ENCODE measurements around the gene CAPN11.
A peak's percentile ranks its signal among the peaks of the same experiment; 100 is the strongest.

The CAPN11 gene

DNA sequence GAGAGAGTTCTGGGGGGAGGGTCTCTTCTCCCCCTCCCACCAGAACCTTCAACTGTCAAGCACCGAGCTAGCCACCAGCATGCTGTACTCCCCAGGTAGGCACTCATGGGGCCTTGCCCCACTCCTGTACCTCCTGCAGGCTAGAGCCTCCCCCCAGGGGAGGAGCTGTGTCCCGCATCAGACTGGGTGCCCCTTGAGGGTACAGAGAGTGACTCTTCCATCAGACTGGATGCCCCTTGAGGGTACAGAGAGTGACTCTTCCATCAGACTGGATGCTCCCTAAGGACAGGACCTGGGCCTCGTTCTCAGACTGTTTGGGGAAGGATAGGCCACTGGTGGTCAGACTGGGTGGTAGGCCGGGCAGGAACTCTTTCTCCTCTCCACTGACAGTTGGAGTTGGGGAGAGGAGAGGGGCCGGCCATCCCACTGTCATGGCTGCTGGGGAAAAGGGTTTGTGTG lies at the start of gene CAPN11:
TSS of gene CAPN11 (plus strand) at position 51 of the 459 bp plus-strand sequence. CDS start at position 80, 29 bp downstream.
- no peak for DNase-seq

DNA sequence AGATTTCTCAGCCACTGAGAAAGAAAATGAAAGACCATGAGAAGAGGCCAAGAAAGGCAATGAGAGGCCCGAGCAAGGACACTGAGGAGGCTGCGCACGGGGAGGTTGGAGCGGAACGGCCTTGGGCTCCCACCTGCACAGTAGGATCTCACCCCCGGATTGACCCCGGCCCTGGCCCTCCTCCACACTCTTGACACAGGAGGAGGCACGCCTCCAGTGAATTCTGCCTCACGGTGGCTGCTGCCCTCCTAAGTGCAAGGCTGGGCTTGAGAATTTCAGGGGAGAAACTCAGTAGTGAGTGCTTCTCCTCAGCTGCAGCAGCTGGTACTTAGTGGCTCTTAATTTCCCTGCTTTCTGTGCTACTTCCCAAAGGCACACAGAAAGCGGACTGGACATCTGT lies 49.4 kb upstream of the CAPN11 start:
- no peak for DNase-seq

DNA sequence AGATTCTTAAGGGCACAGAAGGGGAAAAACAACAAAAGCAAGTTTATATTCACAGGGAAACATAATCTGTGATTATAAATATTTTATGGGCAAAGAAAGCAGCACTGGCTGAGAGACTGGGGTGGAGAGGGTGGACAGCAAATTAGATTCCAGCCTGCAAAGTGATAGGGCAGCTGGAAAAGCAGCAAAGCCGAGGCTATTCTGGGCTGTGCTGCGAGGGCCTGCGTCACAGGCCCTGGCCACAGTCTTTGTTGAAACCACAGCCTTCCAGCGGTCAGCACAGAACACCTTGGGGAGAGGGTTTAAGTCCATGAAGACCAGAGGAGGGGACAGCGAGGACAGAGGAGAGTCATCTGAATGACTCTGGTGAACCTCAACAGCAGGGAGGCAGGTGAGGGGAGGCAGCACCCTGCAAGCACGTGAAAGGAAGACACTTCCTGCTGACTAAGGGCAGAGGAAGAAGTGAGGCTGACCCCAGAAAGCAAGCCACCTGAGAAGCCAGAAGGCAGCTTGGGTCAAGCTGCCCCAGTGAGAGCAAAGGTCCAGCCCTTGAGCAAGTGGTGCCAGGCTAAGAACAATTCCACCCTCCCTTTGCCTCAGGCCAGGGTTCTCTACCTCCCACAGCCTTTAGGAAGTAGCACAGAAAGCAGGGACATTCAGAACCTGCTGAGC lies 48.5 kb upstream of the CAPN11 start:
- no peak for DNase-seq

DNA sequence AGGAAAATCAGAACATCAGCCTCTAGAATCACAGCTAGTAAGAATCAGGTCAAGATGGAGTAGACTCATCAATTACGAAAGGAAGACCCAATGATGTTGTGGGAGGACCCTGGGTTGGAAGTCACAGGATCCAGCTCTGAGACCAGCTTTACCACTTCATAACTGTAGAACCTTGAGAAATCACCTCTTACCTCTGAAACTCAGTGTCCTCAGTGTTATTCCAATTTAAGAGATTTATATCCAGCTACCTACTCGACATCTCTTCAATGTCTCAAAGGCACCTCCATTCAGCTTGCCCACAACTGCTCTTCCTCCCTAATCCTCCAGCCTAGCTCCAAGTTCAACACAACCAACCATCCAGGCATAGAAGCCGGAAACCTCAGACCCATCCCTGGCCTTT lies 47.7 kb upstream of the CAPN11 start:
- DNase-seq, result no peak

DNA sequence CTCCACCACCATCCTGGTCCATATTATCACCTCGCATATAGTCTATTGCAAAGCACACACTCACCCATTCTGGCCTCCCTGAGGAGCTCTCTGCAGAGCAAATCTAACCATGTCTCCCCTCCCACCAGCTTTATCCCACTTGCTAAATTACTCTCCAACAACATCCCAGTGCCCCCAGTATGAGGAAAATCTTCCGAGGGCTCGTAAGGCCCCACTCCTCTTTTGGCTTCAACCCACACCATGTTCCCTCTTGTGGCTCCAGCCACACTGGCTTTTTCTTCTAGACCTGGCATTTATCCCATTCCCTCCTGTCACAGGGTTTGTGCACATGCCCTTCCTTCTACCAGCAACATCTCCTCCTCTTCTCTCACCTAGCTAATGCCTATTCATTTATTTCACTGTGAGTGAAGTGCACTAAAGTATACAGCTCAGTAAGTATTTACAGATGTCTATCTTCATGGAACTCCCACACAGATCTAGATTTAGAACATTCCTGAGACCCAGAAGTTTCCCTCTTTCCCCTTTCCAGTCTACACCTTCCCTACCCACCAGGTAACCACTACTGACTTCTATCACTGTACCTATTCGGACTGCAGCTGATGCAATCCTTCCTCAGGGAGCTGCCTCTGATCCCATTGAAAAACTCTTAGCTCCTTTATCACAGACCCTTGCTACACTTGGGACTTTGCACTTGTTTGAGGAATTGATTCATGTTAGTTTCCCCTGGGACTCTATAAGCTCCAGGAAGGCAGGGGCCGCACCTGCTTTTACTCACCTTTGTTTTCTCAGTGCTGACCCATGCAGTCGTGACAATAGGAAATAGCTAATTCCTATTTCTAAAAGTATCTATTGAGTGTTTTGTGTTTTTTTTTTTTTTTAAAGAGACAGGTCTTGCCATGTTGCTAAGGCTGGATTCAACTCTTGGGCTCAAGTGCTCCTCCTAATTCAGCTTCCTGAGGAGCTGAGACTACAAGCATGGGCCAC lies 46.9 kb upstream of the CAPN11 start:
- DNase-seq, result no peak

DNA sequence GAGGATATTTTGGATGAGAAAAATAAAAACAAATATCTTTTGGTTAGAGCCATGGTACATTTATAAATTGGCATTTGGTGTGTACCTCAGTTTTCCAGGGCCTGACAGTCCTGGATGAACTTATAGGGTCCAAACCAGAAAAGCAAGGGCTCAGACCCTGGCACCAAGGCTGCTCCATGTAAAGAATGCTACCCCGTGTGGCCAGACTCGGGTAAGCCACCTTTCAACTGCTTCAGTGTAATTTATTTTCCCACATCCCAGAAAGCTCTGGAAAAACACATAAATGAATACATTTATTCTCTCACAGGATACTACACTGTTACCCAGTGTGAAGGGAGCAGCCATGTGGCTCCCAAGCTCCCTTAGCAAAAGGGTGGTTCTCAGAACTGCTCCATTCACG lies 45.2 kb upstream of the CAPN11 start:
- no peak for DNase-seq

DNA sequence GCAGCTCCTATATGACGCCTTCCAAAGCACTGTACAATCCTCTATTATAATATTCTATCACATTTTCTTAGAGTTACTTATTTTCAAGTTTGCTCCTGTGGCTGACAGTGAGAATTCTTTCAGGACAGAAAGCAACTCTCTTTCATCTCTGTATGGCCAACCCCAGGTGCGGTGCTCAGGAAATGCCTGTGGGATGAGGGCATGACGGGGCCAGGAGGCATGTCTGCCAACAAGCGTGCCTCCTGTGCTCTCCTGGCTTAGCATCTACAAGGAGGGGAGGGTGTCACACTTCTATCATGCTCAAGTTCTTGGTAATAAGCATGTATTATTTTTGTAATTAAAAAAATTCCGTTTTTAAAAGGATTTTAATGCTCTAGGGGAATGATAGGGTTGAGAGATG lies 42.8 kb upstream of the CAPN11 start:
- no peak for DNase-seq

DNA sequence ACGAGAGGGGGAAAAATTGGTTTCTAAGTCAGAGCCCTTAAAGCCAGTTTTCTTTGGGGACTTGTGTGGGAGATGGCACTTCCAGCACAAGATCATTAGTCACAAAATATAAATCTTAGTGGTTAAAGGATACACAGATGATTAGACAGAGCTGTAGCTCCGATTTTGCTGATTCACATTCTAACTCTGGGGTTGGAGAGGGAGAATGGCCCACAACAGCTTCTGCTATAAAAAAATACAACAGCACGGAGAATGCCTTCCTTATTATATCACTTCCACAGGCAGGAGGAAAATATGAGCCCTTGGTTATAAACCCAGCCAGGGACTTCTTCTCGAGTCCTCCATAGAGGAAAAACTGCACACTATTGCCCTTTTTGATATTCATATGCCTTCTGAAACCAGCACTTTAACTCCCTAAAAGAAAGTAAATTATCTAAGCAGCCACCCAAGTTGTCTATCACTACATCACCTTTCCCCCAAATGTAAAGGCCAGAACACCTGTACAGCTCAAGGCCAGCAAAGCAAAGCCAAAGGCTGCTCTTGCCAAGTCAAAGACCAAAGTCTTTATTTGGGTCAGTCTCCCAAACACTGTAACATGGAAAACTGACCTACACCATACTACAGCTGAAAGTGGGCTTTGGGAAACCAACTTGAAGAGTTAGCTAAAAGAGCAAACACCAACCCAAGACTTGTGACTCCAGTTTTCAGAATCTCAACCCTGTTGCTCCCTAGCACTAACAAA lies 41.8 kb upstream of the CAPN11 start:
- DNase-seq, result no peak

DNA sequence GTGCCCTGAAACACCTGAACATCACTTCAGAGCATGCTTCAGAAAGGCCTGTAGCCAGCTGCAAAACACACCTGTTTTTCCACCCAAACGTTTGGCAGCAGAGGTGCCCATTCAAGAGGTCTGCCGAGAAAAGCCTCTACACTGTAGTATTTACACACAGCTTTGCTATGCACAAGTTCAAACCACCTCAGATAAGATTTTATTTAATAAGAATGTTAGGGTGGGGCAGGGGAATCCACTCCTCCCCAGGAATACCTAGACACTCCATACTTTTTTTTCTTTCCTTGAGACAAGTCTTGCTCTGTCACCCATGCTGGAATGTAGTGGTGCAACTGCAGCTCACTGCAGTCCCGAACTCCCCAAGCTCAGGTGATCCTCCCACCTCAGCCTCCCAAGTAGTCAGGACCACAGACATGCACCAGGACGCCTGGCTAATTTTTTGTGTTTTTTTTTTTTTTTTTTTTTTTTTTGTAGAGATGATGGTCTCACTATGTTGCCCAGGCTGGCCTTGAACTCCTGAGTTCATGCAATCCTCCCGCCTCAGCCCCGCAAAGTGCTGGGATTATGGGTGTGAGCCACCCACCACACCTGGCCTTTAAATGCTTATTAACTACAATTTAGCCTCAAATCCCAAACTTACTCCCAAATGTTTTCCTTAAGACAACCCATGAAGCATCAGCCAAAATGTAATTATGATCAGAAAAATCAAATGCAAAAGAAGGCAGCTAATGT lies 41.1 kb upstream of the CAPN11 start:
- no peak for DNase-seq

DNA sequence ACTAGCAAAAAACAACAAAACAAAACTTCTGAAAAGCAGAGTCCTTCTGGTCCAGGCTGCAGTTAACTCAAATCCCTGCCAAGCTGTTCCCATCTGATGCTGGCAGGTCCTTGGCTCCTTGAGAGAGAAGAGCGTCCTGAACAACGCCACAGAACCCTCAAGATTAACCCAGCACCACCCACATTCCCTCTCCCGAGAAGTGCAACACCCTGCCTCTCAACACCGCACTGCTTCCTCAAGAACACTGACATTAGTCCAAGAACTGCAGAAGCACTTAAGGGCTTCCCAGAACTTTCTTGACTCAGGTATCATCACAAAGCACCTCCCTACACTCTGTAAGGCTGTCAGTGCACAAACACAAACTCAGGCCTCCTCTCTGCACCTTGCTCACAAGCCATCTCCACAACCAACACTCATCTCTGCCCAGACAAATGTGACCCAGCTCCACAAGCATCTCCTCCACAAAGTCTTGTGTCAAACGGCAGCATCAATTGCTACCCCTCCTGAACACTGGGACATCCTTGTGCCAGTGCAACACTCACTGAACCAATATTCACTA lies 38.8 kb upstream of the CAPN11 start:
- DNase-seq, result no peak

DNA sequence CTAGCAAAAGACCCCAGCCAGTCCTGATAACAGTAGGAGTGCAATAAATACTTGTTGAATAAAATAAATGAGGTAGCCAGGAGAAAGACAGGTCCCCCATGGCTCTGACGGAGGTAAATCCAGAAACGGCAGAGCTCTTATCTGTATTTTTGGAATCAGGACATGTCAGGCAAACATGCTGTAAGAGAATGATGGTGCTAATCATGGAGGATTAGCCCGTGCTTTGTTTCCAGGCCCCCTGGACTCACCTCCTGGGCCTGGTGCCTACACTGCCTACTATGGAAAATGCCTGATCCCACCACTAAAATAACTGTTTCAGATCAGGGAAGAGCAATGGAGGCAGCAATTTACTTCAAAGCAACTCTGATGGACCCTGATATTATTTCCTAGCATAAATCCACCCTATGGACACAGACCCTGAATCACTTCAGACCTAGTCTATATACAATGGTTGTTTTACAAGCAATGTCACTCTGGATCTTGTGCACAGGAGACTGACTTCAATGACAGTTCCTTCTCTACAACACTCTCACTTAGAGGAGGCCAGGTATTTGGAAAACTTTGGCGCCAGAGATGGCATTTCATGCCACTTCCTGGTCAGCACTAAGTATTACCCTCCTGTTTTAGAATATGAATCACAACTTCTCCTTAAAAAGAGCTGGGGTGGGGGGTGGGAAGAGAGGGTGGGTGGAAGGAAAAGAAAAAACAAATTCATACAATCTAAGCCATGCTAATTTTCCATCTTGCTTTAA lies 37.8 kb upstream of the CAPN11 start:
- no peak for DNase-seq

DNA sequence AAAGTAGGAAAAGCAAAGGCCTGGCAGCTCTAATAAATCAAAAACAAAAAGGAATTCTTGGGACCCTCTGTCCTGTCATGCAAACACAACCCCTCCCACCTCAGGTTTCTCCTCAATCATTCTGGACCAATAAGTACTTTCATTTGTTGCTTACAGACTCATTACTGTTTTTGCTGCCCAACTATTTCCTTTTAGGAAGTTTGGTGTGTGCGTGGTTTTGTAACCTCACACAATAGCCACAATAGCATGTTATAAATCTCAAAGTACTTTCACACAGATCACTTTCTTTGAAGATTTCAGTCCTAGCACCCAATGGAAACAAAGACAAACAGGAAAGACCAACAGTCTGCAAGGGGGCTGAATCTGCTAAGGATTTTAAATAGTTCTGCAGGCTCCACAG lies 35.8 kb upstream of the CAPN11 start:
- DNase-seq, result no peak

DNA sequence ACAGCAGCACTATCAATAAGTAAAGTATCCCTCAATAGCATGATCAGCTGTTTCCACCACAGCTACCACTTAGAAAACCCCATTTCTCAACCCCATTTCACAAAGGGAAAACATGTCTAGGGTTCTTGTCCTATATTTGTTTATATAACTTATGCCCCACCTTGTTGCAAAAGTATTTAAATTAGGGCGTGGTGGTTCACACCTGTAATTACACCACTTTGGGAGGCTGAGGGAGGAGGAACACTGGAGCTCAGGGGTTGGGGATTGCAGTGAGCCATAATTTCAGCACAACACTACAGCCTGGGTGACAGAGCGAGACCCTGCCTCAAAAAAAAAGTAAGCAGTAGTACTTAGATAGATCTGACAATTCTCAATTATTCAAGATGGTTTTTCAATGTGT lies 35.1 kb upstream of the CAPN11 start:
- DNase-seq, result no peak

DNA sequence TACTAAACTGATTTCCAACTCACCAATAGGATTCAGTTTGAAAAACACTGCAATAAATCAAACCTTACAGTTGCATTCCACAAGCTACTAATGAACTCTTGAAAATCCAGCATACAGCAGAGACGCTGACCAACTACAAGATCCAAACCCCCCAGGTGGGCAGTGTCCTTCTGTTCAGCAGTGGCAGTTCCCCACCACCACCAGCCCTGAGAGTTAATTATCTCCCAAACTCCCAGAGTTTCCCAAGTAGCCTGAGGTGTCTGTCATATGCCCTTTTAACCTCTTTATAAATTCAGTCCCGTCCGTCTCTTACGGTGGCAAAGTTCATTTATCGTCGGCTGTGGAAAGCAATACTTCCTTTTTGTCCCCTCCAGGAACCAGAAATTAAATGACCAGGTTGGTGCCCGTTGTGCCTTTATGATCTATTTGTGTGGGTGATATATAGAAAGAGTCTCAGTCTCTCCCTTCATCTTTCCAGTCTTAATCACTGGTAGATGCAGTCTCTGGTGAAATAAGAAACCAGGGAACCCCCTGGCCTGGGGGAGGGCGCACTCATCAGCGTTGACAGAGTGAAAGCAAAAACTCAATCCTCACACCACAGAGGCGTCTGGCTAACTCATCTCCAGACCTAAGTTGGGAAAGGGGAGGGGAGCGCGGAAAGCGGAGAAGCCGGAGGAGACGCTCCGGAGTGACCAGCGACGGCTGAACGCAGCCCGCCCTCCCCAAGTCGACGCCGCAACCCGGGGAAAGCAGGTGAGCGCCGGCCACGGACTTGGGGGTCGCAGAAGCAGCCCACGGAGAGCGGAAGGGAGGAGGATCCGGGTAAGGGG lies 32.1 kb upstream of the CAPN11 start:
- no peak for DNase-seq

DNA sequence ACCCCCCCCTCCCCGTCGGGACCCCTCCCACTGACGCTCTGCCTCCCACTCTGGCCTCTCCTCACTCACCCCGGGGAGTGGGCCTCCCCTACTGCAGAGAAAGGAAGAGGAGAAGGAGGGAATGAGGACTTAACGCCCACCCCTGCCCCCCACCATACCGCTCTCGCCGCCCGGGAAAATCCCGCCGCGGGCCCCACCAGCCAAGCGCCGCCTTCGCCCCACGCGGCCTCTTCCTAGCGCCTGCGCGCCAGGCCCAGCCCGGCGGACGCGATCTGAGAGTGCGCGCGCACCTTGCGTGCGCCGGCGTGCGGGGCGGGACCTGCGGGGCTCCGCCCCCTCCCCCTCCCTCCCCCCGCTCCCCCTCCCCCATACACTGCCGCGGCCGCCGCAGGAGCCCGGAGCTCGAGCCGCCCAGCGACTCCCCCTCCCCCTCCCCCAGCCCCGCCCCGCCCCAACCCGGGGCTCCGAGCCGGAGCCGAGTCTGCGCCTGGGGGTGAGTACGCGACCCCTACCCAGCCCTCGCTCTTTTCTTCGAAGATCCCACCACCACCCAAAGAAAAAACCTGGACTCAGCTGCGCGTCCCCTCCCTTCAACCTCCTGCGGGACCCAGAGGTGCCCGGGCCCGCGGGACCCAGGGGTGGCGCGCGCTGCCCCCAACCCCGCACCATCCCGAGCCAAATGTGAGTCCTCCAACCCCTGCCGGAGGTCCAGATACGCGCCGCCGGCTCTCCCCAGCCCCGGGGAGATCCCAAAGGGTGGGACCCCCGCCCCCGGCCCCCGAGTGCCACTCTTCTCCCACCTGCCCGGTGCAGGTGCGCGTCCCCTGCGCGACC lies 31.2 kb upstream of the CAPN11 start, which contains the start of the genes MRPL14 and TMEM63B:
TSS of gene MRPL14 (minus strand) at position 267 of the 834 bp plus-strand sequence. CDS start 10,841 bp downstream, outside the sequence.
TSS of gene TMEM63B (plus strand) at position 369 of the 834 bp plus-strand sequence. CDS start 7,031 bp downstream, outside the sequence.
- DNase-seq, result peak in 1 of 2 experiments; percentile 45

DNA sequence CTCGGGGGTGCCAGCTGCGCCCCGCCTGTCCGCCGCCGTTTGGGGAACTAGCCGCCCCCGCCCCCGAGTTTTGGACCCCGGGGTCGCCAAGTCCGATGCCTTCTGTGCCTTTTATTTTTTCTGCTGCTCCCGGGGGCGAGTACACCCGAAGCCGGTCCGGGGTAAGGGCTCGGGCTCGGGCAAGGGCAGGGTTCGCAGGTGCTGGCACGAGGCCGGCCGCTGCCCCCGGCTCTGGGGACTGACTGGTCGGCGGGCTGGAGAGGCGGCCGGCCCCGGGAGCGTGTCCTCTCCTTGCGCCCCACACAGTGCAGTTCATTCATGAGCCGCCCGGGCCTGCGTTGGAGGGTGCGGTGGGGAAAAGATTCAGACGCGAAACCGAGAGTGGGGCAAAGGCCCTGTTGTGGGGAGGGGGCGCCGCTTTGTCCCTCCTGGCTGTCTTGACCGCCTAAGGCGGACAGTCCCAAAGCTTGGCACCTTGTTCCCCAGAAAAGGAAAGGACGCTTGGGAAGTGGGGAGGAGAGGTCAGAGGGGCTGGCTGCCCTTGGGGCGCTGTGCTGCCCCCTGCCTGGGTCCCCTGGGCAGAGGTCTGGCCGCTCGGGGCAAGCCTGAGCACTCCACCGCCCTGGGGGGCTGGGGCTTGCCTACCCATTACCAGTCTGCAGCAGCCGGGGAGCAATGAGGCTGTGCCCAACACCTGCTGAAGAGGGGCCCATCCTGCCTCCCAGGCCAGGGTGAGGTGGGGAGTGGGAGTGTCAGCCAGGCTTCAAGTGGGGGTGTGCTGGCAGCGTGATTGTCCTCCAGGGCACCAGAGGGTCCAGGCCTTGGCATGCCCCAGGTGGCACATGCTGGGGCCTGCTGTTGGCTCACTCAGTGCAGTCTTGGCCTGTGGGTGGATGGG lies 30.4 kb upstream of the CAPN11 start:
- DNase-seq, result no peak

DNA sequence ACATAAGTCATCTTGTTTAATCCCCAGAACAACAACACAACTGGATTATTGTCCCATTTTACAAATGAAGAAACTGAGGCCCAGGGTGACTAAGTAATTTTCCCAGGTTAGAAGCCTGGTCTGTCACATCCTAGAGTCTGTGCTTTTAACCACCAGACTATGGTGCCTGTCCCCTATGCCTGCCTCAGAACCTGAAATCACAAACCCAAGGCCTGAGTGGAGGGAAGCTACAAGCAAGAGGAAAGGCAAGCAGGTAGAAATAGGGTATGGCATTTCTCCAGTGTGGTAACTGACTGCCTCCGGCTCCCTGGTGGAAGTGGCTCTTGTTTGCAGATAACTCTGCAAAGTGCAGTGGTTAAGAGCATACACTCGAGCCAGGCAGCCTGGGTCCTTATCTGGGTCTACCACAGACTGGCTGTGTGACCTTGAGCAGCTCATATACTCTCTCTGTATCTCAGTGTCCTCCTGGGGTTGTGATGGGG lies 28.7 kb upstream of the CAPN11 start:
- no peak for DNase-seq

DNA sequence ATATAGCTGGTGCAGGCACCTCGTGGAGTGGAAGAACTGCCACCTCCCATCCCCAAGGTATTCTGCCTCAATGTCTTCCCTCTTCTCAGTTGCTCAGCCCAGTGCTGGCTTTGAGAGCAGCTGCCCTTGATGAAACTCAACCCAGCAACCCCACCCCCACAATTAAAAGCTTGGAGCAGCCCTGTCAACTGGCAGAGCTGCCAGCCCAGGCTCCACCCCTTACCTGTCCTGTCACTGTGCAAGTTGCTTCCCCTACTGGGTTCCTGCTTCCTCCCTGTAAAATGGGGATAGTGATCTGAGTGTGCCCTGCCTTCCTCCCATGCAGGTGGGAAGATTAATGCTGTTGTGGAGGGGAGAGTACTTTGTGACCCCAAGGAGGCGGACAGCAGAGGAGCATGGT lies 26.7 kb upstream of the CAPN11 start:
- no peak for DNase-seq
